ENCODE measurements around the gene MAP3K15.

Gene MAP3K15

DNA sequence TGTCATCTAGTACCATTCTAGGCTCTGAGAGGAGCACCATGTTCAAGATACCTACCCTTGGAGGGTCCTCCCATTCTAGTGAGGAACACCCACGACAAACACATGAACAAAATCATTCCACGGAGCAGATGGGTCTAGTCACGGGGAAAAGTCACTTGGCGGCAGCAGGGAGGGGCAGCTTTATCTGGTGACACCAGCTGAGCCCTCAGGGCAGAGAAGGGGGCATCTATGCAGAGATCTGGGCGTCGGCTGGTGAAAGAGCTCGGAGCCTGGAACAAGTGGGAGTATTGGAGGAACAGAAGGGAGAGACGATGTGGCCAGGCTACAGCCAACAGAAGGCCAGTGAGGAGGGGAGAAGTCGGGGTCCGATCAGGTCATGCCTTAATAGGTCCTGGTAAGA is 183.5 kb downstream of the MAP3K15 start:
- Histone ChIP-seq H3K36me3 (ENCODE audit: insufficient read depth, insufficient read length, low read length) (no peaks in the 10 kb centered on the region), H3K9me3 (ENCODE audit: insufficient read depth, low read length) (peaks cover 44% of the 10 kb centered on the region), H3K4me1 (ENCODE audit: insufficient read depth, insufficient read length) (no peaks in the 10 kb centered on the region), H3K27me3 (ENCODE audit: insufficient read depth, insufficient read length) (no peaks in the 10 kb centered on the region), H3K4me3 (ENCODE audit: insufficient read length, low read depth) (no peak overlapping the region), H3K9ac (ENCODE audit: insufficient read length, low read depth) (no peak overlapping the region)
- TF ChIP-seq SUZ12 (IDR thresholded peaks at IDR 0.05; ENCODE audit: extremely low read depth, insufficient read depth, insufficient read length) (no peak), ZNF274 (IDR thresholded peaks at IDR 0.05; ENCODE audit: low read depth, low read length) (no peak), YY1 (IDR thresholded peaks at IDR 0.05; ENCODE audit: insufficient read depth, insufficient read length) (no peak)
- DNase-seq (ENCODE audit: low read depth, low spot score) = no peak

DNA sequence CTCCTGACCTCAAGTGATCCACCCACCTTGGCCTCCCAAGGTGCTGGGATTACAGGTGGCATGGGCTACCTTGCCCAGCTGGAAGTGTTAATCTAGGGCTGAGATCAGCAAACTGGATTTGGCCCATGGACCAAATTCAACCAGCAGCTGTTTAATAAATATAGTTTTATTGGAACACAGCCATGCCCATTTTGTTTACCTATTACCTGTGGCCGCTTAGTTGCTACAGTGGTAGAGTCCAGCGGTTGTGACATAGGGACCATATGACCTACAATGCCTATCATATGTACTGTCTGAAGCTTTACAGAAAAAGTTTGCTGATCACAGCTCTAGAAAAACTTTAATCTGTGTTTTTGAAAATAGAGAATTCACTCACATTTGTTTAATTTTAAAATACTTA is 188.7 kb downstream of the MAP3K15 start:
- H3K4me1 ChIP-seq (ENCODE audit: insufficient read depth, insufficient read length) = no peaks in the 10 kb centered on the region
- no peak for TF ChIP-seq ZNF274 (IDR thresholded peaks at IDR 0.05; ENCODE audit: low read depth, low read length)
- TF ChIP-seq SUZ12 (IDR thresholded peaks at IDR 0.05; ENCODE audit: extremely low read depth, insufficient read depth, insufficient read length) = no peak
- TF ChIP-seq YY1 (IDR thresholded peaks at IDR 0.05; ENCODE audit: insufficient read depth, insufficient read length) = no peak
- DNase-seq (ENCODE audit: low read depth, low spot score) = no peak
- no peak overlapping the region for H3K9ac ChIP-seq (ENCODE audit: insufficient read length, low read depth)
- no peak overlapping the region for H3K4me3 ChIP-seq (ENCODE audit: insufficient read length, low read depth)
- H3K9me3 ChIP-seq (ENCODE audit: insufficient read depth, low read length) = no peaks in the 10 kb centered on the region
- no peaks in the 10 kb centered on the region for H3K27me3 ChIP-seq (ENCODE audit: insufficient read depth, insufficient read length)
- no peaks in the 10 kb centered on the region for H3K36me3 ChIP-seq (ENCODE audit: insufficient read depth, insufficient read length, low read length)

Data from NT2/D1 (cell line).